Measurements from ENCODE around the gene ZBTB20.

Gene ZBTB20

DNA sequence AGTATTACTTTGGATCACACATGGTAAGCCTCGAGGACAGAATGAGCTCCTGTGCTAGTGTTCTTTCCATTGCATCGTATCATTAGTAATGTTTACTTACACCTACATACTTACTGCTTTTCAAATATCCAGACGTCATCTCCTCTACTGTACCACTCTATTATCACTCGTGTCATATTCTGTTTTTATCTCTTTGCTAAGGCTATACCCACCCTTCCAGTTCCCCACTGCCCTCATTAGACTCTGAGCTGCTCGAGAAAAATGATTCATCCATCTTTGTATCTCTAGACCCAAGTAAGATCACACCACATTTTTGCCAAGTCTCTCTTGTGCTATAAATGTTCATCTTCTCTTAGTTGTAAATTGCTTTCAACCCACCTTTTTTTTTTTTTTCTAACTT, 607.6 kb downstream of the ZBTB20 start:
- H3K4me3 ChIP-seq (ENCODE audit: low read depth, low read length): no peak overlapping the region
- no peak for DNase-seq (ENCODE audit: low read depth)
- TF ChIP-seq, protein P1, sequence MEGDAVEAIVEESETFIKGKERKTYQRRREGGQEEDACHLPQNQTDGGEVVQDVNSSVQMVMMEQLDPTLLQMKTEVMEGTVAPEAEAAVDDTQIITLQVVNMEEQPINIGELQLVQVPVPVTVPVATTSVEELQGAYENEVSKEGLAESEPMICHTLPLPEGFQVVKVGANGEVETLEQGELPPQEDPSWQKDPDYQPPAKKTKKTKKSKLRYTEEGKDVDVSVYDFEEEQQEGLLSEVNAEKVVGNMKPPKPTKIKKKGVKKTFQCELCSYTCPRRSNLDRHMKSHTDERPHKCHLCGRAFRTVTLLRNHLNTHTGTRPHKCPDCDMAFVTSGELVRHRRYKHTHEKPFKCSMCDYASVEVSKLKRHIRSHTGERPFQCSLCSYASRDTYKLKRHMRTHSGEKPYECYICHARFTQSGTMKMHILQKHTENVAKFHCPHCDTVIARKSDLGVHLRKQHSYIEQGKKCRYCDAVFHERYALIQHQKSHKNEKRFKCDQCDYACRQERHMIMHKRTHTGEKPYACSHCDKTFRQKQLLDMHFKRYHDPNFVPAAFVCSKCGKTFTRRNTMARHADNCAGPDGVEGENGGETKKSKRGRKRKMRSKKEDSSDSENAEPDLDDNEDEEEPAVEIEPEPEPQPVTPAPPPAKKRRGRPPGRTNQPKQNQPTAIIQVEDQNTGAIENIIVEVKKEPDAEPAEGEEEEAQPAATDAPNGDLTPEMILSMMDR (IDR thresholded peaks at IDR 0.05; ENCODE audit: low read depth, low read length, missing control alignments): no peak

DNA sequence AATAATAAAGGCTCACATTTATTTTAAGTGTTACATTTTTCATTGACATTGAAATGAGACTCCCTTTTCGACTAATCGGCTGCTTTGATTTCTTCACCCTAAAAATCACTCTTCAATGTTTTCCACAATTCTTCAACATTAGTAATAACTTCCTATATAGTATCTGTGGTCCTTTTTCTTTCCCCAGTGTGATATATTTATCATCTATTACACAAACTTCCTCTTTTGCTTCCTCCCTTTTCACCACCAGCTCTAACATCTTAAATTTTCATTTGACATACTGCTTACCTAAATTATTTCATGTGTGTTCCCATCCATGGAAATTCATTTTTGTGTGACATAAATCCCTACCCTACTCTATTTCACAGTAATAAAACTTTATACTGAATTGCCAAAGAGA, 608.9 kb downstream of the ZBTB20 start:
- H3K4me3 ChIP-seq (ENCODE audit: low read depth, low read length): no peak overlapping the region
- no peak for DNase-seq (ENCODE audit: low read depth)
- TF ChIP-seq, protein P1 (IDR thresholded peaks at IDR 0.05; ENCODE audit: low read depth, low read length, missing control alignments): no peak

GRCh38 chr3:114528517-114528916, 618.6 kb downstream of the ZBTB20 start:
- DNase-seq (ENCODE audit: low read depth): no peak
- H3K4me3 ChIP-seq (ENCODE audit: low read depth, low read length): no peak overlapping the region
- TF ChIP-seq, protein P1 (IDR thresholded peaks at IDR 0.05; ENCODE audit: low read depth, low read length, missing control alignments): no peak

GRCh38 chr3:114527036-114527644, 619.9 kb downstream of the ZBTB20 start:
- no peak for DNase-seq (ENCODE audit: low read depth)
- TF ChIP-seq, protein P1 (IDR thresholded peaks at IDR 0.05; ENCODE audit: low read depth, low read length, missing control alignments): peak; percentile 63
- no peak overlapping the region for H3K4me3 ChIP-seq (ENCODE audit: low read depth, low read length)

DNA sequence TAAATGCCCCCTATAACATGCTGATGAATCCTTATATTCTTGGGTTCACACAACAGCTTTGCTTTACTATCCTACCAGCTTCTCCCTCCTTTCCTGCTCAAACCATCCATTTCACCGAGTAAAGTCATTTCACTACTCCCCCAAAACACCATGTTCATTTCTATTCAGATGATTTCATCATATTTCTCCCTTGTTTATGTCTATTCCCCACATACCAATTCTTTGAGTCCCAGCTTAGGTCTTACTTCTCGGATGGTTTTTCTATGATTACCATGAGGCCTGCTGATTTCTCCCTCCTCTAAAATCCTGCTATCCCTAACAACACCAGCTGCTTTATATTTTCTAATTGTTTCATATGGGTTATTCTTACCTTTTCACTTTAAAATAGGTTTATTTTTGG, 621.8 kb downstream of the ZBTB20 start:
- no peak for DNase-seq (ENCODE audit: low read depth)
- H3K4me3 ChIP-seq (ENCODE audit: low read depth, low read length): no peak overlapping the region
- TF ChIP-seq, protein P1 (IDR thresholded peaks at IDR 0.05; ENCODE audit: low read depth, low read length, missing control alignments): no peak

- TF ChIP-seq, protein P1 (IDR thresholded peaks at IDR 0.05; ENCODE audit: low read depth, low read length, missing control alignments): no peak
- DNase-seq (ENCODE audit: low read depth): peak; percentile 33
- H3K4me3 ChIP-seq (ENCODE audit: low read depth, low read length): no peak overlapping the region
Observed at GRCh38 chr3:114519415-114519814, 627.7 kb downstream of the ZBTB20 start.

DNA sequence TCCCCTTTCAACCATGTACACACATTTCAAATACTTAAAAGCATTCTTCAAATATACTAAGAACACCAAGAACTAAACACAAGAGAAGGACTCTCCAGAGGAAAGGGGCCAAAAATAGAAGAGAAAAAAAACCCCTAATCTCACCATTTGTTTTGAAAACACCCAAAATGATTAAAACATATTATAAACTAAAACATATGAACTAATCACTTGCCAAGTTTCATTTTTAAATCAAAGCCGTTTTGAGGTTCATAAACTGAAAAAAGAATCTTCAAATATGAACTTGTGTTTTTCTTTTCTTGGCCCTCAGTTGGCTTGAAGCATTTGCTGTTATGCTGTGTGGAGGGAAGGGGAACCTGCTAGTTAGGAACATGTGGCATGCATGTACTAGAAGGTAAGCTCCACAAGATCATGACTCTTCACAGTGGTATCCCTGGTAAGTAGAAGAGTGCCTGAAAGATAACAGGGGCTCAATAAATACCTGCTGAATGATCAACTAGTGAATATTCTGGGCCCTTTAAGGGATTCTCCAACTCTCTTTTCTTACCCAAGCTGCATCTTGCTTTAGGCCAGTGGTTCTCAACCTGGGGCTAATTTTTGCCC, 628.8 kb downstream of the ZBTB20 start:
- TF ChIP-seq, protein P1 (IDR thresholded peaks at IDR 0.05; ENCODE audit: low read depth, low read length, missing control alignments): no peak
- DNase-seq (ENCODE audit: low read depth): no peak
- H3K4me3 ChIP-seq (ENCODE audit: low read depth, low read length): no peak overlapping the region

Data from GM12864 (cell line).